ENCODE measurements around the gene CAMK2D. TPM values are rescaled to one million over a fixed set of nuclear protein-coding genes. Genes with fewer than 3 reads are reported as not detected.
A peak's percentile ranks its signal among the peaks of the same experiment; 100 is the strongest.

Gene CAMK2D
- total and polyA plus RNA-seq, 2 donors (not counting 1 experiment from before 2014, with no cell fraction given) = 120 to 262 TPM

DNA sequence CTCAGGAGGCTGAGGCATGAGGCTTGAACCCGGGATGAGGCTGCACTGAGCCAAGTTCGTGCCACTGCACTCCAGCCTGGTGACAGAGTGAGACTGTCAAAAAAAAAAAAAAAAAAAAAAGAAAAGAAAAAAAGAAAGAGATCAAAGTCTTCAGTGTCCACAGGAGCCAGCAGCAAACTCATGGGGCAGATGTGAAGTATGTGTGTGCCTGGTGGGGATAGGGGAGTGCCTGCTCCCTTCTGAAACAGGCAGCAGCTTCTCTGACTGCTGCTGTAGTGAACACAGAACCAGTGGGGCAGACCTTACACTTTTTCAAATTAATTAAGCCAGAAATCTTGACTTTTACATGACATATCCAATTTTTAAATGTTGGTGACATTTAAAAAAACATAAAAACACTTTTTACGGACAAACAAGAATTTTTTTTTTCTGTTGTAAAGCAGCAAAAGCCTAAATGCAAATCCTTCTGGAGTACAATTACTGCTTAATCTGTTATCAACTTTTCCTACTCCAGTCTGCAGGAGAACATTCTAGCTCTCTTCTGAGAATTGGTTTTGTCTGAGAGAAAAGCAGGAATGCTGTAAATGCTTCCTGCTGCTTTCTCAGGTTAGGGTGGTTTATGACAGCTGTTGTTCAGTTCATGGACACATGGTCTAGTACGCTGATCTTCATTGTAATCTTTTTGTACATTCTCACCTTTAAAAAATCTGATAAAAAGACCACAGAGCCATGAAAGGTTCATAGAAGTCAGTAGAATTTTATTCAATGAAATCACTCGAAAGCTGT lies 311.1 kb downstream of the CAMK2D start:
- H3K79me2 ChIP-seq (ENCODE audit: control insufficient read depth, insufficient read depth, low read length) = no peaks in the 10 kb centered on the region
- no peak overlapping the region for H3K4me3 ChIP-seq (replicated peaks in 1 of 4; ENCODE audit: control extremely low read depth in 1 of 4, insufficient read depth in 1 of 4, low read depth in 3 of 4, low read length in 4 of 4)
- H3K9ac ChIP-seq (ENCODE audit: insufficient read depth, low read length) = no peak overlapping the region
- H3K27me3 ChIP-seq (ENCODE audit: control insufficient read depth, insufficient read depth, low read length) = no peaks in the 10 kb centered on the region
- DNase-seq (ENCODE audit: low read depth in 2 of 2) = peak in 1 of 2 donors; percentile 21
- no peak overlapping the region for H2AFZ ChIP-seq (ENCODE audit: low read length)
- TF ChIP-seq EZH2 (IDR thresholded peaks at IDR 0.05; ENCODE audit: low read length, missing control alignments) = no peak
- TF ChIP-seq, protein P1, sequence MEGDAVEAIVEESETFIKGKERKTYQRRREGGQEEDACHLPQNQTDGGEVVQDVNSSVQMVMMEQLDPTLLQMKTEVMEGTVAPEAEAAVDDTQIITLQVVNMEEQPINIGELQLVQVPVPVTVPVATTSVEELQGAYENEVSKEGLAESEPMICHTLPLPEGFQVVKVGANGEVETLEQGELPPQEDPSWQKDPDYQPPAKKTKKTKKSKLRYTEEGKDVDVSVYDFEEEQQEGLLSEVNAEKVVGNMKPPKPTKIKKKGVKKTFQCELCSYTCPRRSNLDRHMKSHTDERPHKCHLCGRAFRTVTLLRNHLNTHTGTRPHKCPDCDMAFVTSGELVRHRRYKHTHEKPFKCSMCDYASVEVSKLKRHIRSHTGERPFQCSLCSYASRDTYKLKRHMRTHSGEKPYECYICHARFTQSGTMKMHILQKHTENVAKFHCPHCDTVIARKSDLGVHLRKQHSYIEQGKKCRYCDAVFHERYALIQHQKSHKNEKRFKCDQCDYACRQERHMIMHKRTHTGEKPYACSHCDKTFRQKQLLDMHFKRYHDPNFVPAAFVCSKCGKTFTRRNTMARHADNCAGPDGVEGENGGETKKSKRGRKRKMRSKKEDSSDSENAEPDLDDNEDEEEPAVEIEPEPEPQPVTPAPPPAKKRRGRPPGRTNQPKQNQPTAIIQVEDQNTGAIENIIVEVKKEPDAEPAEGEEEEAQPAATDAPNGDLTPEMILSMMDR (conservative IDR thresholded peaks at IDR 0.05 in 1 of 2, IDR thresholded peaks at IDR 0.05 in 1 of 2; ENCODE audit: low read depth in 1 of 2, low read length in 2 of 2) = no peak
- peaks cover 3% of the 10 kb centered on the region for H3K4me1 ChIP-seq (ENCODE audit: control insufficient read depth, extremely low read depth, insufficient read depth, low read length)
- H3K9me3 ChIP-seq (ENCODE audit: control insufficient read depth, insufficient read depth, low read depth, low read length) = no peaks in the 10 kb centered on the region
- H4K20me1 ChIP-seq (ENCODE audit: control insufficient read depth, extremely low read depth, insufficient read depth, low read length) = no peaks in the 10 kb centered on the region
- H3K36me3 ChIP-seq (ENCODE audit: control insufficient read depth, insufficient read depth, low read length) = peaks cover 1% of the 10 kb centered on the region
- H3K27ac ChIP-seq (ENCODE audit: insufficient read depth, low read length) = no peak overlapping the region
- H3K4me2 ChIP-seq (ENCODE audit: extremely low read depth, insufficient read depth, low read length) = no peak overlapping the region

DNA sequence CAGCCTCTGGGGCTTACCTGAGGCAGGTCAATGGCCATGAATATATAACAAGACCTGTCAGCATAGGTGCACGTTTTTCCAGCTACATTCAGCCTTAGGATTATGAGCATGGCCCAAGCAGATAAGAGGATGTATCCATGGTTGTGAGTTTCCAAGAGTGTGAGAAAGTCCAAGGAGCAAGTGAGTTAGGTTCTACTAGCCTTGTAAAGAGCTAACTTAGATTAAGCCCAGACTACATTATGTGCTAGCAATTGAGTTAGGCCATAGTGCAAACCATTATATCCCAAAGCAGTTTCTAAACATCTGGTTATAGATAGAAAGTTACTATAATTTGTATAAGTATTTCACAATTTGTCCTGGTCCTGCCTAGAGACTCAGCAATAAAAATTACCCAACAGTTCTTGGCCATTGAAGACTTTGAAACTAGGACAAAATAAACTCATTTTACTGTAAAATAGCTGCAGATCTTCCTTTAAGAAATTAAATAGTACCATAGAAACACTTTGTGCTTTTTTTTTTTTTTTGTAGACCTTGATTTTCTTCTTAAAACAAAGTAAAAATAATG lies 312.0 kb downstream of the CAMK2D start:
- Histone ChIP-seq H3K79me2 (ENCODE audit: control insufficient read depth, insufficient read depth, low read length) (no peaks in the 10 kb centered on the region), H4K20me1 (ENCODE audit: control insufficient read depth, extremely low read depth, insufficient read depth, low read length) (no peaks in the 10 kb centered on the region), H3K27ac (ENCODE audit: insufficient read depth, low read length) (no peak overlapping the region), H3K4me1 (ENCODE audit: control insufficient read depth, extremely low read depth, insufficient read depth, low read length) (peaks cover 3% of the 10 kb centered on the region), H3K36me3 (ENCODE audit: control insufficient read depth, insufficient read depth, low read length) (peaks cover 1% of the 10 kb centered on the region), H3K4me3 (replicated peaks in 1 of 4; ENCODE audit: control extremely low read depth in 1 of 4, insufficient read depth in 1 of 4, low read depth in 3 of 4, low read length in 4 of 4) (no peak overlapping the region), H3K27me3 (ENCODE audit: control insufficient read depth, insufficient read depth, low read length) (no peaks in the 10 kb centered on the region), H3K9ac (ENCODE audit: insufficient read depth, low read length) (no peak overlapping the region), H3K4me2 (ENCODE audit: extremely low read depth, insufficient read depth, low read length) (no peak overlapping the region), H3K9me3 (ENCODE audit: control insufficient read depth, insufficient read depth, low read depth, low read length) (no peaks in the 10 kb centered on the region), H2AFZ (ENCODE audit: low read length) (no peak overlapping the region)
- TF ChIP-seq, protein P1 (conservative IDR thresholded peaks at IDR 0.05 in 1 of 2, IDR thresholded peaks at IDR 0.05 in 1 of 2; ENCODE audit: low read depth in 1 of 2, low read length in 2 of 2) = no peak
- no peak for TF ChIP-seq EZH2 (IDR thresholded peaks at IDR 0.05; ENCODE audit: low read length, missing control alignments)
- DNase-seq (ENCODE audit: low read depth in 2 of 2) = peak in 1 of 2 donors; percentile 88

DNA sequence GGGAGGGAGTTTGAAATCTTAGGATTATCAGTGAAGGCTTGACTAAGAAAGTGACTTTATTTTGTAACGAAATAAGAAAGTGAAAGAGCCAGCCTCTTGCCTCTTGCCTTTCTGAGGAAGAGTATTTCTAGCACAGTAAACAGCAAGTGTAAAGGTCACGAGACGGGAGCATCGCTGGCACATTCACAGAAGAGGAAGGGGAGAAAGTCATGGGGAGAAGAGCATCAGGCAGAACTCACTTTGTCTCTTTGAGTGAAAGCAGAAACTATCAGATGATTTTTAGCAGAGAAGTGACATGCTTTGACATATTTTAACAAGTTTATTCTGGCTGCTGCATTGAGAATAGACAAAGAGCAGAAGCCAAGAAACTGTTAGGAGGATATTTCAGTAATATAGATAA lies 313.8 kb downstream of the CAMK2D start:
- no peaks in the 10 kb centered on the region for H4K20me1 ChIP-seq (ENCODE audit: control insufficient read depth, extremely low read depth, insufficient read depth, low read length)
- H3K27me3 ChIP-seq (ENCODE audit: control insufficient read depth, insufficient read depth, low read length) = no peaks in the 10 kb centered on the region
- peak in 1 of 2 donors; percentile 28 for DNase-seq (ENCODE audit: low read depth in 2 of 2)
- H3K9me3 ChIP-seq (ENCODE audit: control insufficient read depth, insufficient read depth, low read depth, low read length) = no peaks in the 10 kb centered on the region
- no peak overlapping the region for H3K27ac ChIP-seq (ENCODE audit: insufficient read depth, low read length)
- no peak for TF ChIP-seq EZH2 (IDR thresholded peaks at IDR 0.05; ENCODE audit: low read length, missing control alignments)
- TF ChIP-seq, protein P1 (conservative IDR thresholded peaks at IDR 0.05 in 1 of 2, IDR thresholded peaks at IDR 0.05 in 1 of 2; ENCODE audit: low read depth in 1 of 2, low read length in 2 of 2) = no peak
- H2AFZ ChIP-seq (ENCODE audit: low read length) = no peak overlapping the region
- H3K4me3 ChIP-seq (replicated peaks in 1 of 4; ENCODE audit: control extremely low read depth in 1 of 4, insufficient read depth in 1 of 4, low read depth in 3 of 4, low read length in 4 of 4) = no peak overlapping the region
- H3K9ac ChIP-seq (ENCODE audit: insufficient read depth, low read length) = no peak overlapping the region
- no peaks in the 10 kb centered on the region for H3K36me3 ChIP-seq (ENCODE audit: control insufficient read depth, insufficient read depth, low read length)
- peaks cover 3% of the 10 kb centered on the region for H3K4me1 ChIP-seq (ENCODE audit: control insufficient read depth, extremely low read depth, insufficient read depth, low read length)
- no peaks in the 10 kb centered on the region for H3K79me2 ChIP-seq (ENCODE audit: control insufficient read depth, insufficient read depth, low read length)
- peak overlapping the region; percentile 37 for H3K4me2 ChIP-seq (ENCODE audit: extremely low read depth, insufficient read depth, low read length)

All from fibroblast of lung (primary cell).